Ovary (tissue), 3 donors: Measurements from ENCODE around the gene GMPPB.

Experiments used
- CTCF ChIP-seq, 3 donors: fragments of 450-650 bp in 2 of 3; fragments of 200-600 bp in 1 of 3; IDR thresholded peaks; one replicate each; pipeline versions ENCODE4 v1.5.1 to v1.8.0; 2016 to 2022; ENCODE audit warnings: antibody characterized with exemption in 3 of 3, mild to moderate bottlenecking in 1 of 3
- EP300 ChIP-seq: sonication (generic); formaldehyde crosslinking; IDR thresholded peaks from one replicate; pipeline ENCODE4 v1.6.1; 2017; ENCODE audit warnings: antibody characterized with exemption
- POLR2A ChIP-seq: fragments of 450-650 bp; IDR thresholded peaks from one replicate; pipeline ENCODE4 v1.6.1; 2017; ENCODE audit warnings: antibody characterized with exemption, mild to moderate bottlenecking, moderate library complexity
- donor health status: DM: no; HTN: no; CAD: no.

GRCh38 chr3:49723296-49723627, 489 bp downstream of the GMPPB start:
- no peak for TF ChIP-seq CTCF (IDR thresholded peaks at IDR 0.05)
- no peak for TF ChIP-seq POLR2A
- no peak for TF ChIP-seq EP300
